Amniotic stem cell (primary cell): ENCODE measurements around the gene ADAM12.

Source experiments
- DNase-seq: peaks from one replicate; lab custom pipeline; 2025; lab: John Stamatoyannopoulos, UW

ADAM12 gene

DNA sequence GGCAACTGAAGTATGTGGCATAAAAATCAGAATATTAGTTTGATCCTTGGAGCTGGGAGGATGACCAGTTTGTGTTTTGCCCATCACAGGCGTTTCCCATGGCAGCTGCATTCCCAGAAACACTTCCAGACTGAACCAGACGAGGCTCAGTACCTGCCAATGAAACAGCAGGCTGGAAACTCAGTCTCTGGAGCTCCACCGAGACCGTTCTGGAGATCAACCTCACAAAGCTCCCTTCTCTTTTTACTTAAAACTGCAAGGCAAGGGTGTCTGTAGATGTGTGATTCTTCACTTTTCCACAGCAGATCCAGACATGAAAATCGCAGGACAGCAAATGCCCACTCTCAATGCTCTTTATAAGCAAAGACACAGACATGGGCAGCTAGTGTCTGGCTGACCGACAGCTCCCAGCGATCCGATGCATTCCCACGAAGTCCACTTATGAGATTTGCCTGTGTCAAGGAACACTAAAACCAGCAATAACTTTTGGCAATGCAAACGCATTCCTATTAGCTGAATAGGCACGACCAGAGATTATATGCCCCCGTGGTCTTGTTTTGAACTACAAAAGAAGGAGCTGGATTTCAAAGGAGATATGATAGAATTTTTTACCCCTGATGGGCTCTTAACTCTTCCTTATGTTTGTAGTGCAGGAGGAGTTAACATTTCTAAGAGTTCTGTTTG is 72.6 kb downstream of the ADAM12 start:
- no peak for DNase-seq

DNA sequence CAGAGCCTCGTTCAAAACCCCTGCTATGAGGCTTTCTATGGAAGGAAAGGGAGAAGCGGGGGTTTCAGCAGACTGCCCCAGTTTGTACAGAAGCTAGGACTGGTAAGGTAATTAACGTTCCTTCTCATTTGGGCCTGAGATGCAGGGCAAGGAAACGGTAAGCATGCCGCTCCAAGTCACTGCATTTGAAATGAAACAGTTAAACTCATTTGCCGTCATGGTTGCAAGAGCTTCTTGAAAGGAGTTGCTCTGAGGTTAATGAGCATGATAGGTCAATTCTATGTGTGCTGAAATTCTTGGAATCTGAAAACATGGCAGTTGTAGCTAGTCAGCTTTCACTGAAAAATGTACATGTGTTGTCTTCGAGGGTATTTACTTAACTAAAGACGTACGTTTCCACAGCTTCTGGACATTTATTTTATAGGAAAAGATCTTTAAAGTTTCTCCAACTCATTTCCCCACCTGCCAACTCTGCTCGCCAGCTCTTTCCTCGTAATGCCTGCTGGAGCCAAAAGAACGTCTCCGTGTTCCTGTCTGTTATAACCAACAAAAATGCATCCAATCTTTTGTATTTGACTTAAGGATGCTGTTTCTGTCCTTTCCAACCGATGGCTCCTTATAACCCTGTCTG is 73.3 kb downstream of the ADAM12 start:
- no peak for DNase-seq

DNA sequence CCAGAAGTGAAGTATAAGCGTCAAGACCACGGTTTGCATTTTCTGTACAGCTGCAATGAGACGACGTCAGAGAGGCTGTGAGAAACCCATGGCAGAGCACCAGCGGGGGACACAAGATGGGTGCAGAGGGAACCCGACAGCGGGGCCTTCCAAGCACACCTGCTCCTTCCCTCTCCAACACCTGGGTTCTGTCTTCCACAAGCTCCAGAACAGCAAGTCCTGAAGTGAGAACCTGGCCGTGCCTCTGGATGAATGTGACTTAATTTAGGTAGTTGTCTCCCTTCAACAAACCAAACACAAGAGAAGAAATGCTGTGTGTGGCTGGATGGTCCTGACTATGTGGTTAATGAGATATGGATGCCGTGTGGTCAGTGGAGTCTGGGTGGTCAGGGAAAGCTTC is 76.1 kb downstream of the ADAM12 start:
- no peak for DNase-seq

DNA sequence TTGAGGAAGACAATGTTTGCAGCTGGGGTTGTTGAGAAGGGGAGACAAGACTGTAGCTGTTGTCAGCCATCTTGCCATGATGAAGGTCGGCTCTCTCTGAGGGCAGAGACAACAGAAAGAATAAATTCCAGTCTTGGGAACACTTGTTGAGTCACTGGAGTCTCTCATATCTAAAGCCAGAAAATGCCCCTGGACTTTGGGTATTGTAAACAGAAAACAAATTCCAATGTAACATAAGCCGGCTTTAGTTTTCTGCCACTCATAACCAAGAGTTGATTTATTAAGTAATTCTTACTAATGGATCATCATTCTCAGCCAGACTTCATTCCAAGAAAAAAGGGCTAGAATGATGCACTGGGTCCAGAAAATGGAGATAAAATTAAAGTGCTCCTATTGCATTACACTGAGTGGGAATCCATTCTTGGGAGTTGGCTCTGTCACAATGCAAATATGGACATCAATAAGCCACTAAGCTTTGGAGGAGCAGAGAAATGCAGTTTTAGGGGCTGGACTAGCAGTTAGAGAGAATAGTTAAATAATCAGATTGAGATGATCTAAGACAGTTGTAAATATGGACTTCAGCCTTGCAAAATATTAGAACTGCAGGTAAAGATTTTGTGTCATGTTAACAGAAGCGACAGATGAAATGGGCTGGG is 78.9 kb downstream of the ADAM12 start:
- no peak for DNase-seq

DNA sequence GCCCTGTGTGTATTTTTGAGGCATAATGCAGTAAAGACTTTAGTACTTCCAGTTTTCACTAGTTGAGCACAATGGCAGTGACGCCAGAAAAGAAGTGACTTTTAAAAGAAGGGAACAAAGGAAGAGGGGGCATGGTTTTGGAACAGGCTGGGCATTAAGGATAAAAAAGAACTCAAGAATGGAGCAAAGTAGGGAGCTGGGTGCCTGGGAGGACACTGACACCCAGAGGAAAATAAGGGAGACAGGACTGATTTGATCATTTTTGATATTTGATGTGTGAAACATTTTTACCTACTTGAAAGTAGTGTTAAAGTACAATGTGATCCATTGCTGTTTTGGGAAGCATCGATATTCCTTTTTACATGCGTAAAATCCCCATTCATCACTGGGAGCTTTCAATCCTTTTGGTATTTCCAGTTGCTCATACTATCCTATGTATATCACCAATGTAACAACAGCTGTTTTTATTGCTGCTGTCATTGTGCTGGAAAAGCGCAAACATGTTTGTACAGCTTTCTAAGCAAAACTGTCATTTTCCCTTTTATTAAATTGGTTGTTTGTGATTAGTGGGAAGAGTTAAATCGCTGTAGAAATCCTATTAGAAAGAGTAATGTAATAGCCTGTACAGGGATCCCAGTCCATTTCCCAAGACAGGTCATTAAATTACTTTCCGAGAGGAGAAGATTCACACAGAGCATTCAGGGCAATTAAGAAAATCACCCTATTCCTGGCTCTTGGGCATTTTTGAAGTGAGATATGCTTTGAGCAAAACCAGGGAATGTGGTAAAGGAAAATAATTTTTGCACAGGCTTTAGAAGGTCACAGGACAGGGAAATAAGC is 85.2 kb downstream of the ADAM12 start:
- no peak for DNase-seq

DNA sequence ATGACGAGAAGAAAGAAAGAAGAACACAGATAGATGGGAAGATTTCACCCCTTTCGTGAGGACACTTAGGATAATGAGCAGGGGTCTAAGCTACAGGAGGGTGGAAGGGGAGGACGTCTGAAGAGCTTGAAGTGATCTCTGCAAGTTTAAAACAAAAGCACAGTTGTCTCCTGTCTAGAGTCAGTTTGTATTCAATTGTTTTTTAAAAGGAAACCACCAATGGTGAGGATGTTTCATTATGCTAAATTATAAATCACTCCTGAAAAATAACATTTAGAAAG is 85.9 kb downstream of the ADAM12 start:
- no peak for DNase-seq

DNA sequence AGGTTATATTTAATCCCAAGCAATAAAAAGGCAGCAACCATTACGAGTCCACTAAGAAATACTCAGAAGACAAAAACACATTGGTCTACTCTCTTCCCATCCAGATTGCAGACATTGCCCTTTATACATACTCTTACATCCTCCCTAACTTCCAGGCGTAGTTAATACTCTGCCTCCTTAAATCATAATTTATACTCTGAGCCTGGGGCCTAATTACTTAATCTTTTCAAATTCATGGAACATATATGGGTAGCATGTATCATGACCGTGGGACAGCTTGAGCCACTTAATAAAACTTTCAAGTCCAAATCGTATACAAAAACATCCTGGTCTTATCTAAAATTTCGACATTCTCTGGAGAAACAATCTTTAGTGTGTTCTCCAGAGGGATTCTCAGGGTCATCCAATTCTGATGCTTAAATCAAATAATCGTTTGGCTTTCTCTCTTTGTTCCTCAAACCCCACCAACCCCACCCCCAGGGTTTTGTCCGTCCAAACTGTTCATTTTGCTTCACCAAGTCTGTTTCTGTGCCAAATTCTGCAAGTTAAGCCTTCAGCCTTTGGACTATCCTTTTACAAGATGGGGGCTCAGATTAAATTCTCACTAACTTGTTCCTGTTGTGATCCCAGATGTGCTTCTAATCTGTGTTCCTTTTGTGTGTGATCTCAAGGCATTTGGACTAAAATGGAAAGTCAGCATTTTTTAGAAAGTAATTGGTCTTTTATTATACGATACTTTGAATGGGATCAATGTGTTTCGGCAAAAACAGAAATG is 86.4 kb downstream of the ADAM12 start:
- DNase-seq, result no peak

DNA sequence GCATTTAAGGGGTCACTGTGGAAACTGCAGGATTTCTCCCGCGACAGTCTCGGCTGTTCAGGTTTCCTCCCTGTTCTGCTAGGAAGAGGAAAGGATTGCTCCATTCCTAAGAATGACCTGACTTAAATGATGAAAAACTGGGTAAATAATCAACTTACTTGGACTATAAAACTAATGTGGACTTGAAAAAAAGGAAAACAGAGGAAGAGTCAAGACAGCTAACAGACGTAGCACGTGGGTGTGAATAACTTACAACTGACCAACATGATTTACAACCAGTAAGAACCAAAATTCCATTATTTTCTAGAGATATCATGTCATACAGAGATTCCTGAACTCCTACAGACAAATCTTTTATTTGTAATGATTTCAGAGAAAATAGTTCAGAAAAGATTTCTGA is 93.8 kb downstream of the ADAM12 start:
- no peak for DNase-seq

DNA sequence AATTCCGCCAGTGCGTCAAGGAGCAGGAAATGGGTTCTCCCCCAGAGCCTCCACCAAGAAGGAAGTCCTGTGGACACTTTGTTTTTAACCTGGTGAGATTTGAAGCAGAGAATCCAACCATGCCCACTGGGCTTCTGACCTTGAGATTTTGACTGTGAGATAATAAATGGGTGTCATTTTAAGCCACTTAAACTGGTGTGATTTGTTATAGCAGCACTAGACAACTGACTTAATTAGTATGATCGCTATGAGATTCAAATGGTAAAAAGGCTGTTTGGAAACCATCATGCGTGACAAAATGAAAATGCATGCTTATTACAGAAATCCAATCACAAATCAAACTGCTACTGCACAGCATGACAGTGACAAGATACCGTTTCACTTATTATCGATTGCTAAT is 98.0 kb downstream of the ADAM12 start:
- DNase-seq, result no peak

DNA sequence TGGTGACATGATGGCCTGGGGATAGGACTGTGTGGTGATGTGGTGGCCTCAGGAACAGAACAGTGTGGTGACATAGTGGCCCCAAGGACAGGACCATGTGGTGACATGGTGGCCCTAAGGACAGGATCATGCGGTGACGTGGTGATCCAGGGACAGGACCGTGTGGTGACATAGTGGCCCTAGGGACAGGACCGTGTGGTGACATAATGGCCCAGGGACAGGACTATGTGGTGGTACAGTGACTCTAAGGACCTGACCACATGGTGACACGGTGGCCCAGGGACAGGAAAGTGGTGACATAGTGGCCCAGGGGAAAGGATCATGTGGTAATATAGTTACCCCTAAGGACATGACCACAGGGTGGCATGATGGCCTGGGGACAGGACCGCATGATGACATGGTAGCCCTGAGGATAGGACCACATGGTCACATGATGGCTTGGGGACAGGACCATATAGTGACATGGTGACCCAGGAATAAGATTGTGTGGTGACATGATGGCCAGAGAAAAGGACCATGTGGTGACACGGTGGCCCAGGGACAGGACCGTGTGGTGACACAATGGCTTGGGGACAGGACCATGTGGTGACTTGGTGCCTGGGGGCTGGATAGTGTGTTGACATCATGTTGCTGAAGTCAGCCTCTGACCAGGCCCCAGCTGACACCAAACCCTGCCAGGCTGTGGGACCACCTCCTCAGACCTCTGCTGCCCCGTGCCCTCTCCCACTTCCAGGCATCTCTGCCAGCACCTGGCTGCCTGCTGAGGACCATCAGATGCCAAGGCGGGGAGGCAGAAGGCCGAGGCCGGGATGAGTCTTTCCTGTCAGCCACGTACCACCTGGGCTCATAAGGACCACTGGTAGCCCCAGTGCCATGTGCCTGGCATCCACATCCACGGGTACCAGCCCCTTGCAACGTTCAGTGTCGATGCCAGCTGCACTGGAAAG is 99.5 kb downstream of the ADAM12 start:
- DNase-seq, result no peak

DNA sequence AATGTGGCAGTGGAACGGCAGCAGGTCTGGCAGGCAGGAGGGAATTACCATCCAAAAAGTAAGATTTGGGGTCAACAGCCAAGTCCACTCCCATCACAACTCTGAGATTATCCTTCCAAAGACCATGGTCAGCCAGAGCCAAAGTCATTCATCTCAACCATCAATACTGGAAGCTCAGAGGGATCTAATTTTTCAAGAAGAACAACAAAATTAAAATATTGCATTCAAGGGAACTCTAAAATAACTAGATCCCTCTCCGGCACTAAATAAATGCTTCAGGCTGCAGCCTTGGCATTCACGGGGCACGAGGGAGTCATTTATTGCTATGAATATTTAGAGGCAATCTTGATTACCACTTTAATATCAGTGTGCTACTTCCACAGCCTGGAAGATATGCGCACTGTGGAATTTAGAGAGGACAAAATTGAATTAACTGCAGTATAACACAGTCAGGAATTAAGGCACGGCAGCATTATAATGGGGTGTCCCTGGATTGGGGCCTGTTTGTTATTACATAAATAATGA is 102.0 kb downstream of the ADAM12 start:
- DNase-seq, result no peak

DNA sequence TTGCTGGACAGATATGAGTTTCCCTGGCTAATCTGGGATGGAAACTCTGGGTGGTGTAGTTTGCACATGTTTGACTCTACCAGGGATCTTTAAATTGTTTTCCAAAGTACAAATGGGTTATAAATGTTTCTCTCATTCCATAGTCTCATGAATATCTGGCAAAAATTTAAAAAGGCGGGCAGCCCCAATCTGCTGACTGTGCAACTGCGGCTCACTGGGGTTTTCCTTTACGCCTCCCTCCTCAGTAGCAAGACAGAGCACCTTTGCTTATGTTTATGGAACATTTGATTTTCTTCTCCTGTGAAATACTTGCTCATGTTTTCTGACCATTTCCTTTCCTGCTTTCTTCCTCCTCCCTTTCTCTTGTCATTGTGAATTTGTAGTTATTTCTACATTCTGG is 105.0 kb downstream of the ADAM12 start:
- DNase-seq, result no peak

DNA sequence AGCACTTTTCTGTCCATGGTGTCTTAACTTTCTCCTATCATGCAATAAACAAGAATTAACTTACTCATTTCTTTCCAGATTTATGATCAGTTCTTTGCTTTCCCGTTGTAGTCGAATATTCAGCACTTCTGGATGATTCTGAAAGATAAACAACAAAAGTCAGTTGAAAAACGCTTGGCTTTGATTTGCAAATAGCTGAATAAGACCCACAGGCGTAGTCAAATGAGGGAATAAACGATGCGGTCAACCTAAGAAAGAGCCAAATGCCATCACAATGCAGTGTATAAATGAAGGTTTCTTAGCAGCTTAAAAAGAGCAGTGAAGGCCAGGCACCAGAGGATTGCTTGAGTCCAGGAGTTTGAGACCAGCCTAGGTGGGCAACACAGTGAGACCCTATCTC is 109.4 kb downstream of the ADAM12 start:
- no peak for DNase-seq

DNA sequence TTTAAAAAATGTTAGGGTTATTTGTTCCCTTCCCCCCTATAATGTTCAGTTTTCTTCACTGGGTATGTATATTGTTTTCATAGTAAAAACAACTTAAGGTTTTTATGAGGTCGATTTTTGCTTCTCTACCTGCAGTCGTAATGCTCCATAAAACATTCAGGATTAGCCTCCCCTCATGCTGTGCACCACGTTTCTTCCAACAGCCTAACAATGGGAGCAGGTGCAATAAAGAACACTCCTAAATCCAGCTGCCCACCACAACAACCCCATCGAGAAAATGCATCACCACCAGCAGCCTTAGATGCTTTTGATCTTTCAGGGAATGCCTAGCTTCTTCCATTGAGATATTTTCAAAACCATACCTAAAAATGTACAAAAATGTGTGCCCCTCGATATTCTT is 111.1 kb downstream of the ADAM12 start:
- DNase-seq, result no peak

DNA sequence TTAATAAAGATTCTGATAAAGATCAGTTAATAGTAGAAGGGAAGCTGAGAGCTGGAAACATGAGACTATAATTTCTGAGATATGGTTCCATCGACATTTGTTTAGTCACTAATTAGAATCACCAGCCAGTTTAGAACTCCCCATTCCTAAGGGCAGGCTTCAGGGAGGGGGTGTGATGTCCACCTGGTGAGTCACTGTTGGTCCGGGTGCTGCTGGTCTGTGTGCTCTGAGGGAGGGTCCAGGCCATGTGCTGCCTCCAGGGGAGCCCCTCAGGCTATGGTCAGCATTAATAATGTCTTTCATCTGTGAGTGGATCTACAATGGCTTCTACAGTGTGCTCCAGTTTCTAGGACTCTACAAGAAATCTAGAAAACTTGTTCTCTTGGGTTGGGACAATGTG is 115.8 kb downstream of the ADAM12 start:
- no peak for DNase-seq

DNA sequence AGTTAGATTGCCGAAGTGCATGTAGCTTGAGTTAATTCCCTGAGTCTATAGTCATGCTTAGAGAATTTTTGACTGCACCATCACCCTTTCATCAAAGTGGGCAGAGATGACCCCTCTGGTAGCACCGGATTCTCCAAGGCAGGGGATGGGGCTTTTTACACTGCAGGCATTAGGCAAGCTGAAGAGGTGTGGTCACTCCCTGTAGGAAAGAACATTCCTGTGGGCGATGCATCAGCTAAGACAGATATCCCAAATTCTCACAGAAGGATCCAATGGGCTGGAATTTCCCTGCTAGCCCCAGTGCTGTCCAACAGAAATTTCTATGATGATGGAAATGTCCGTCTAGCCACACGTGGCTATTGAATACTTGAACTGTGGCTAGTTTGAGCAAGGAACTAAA is 118.2 kb downstream of the ADAM12 start:
- no peak for DNase-seq

DNA sequence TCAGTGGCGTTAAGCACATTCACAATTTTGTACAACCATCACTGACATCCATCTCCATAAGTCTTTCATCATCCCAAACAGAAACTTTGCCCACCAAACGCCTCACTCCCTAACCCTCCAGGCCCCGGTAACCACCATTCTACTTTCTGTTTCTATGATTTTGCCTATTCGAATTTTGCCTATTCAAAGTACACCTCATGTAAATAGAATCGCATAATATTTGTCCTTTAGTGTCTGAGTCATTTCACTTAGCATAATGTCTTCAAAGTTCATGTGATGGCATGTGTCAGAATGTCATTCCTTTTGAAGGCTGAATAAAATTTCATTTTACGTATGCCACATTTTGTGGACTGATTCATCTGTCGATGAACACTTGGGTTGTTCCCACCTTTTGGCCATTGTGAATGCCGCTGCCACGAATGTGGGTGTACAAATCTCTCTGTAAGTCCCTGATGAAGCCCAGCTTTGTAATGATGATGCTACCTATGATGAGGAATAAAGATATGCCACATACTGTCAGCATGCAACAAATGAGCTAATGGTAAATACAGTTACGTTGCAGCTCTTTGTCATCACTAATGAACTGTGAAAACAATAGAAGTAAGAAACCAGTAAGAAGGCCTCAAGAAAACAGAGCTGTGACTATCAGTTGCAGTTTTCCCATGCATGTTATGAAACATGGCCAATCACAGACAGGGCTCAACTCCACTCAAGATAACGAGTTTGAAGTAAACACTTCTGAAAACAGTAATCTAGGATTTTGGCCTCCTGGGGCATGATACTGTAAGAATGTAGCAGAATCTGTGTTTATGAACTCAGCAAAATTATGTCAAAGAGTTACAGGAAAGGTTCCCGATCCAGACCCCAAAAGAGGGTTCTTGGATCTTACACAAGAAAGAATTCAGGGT is 120.0 kb downstream of the ADAM12 start:
- DNase-seq, result no peak

DNA sequence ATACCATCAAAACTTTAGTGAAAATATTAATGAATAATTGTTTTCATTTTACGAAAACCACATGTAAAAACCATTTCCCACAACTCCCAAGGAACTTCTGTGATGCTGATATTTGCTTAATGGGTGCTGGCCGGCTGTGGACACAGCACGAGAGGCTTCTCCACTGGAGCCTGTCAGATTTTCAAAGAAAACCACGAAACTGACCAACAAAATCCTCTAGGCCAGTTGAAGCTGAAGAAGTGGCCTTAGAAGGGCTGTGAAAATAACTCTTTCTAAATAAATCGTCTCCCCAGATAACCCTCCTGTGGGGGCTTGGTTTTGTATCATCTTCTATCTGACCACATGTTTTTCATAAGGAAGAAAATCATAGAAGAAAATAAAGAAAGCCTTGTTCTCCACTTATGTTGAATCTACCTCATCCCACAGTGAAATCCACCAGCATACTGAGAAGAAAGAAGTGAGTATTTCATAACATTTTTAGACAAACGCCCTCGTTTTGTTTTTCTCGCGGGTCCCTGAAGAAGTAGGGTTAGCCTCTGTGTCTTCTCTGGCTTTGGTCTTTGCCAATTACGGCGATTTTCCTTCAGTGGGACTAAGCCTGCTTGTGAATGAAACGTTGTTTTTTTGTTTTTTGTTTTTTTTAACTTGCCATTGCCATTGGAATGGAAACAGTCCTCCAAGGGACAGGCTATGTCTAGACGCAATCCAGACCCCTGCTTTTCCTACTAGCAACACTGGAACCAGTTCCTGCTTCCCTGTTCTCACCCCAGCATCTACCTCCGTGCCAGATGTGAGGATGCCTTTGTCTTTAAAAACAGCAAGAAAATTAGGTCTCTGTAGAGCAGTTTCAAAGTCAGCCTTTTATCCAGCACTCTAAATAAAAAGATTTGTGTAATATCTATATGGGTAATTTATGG is 123.9 kb downstream of the ADAM12 start:
- no peak for DNase-seq
